HG03571 (cell line): ENCODE measurements around the gene CECR2.
"Not testable (repeated sequence)": the region's sequence is repeated elsewhere in the genome, so short reads cannot be mapped to it uniquely, and the experiment has no call there.

ENCODE experiments used
- ATAC-seq: cut with Tn5 transposase; IDR thresholded peaks from one replicate; pipeline ENCODE4 v1.9.1; 2021; ENCODE audit not compliant: unreplicated experiment

Gene CECR2

GRCh38 chr22:17566016-17566687 lies 196.9 kb downstream of the CECR2 start:
- ATAC-seq: not testable (repeated sequence)

- ATAC-seq: no peak
These were observed 197.5 kb downstream of the CECR2 start for GRCh38 chr22:17566776-17567175.

- no peak for ATAC-seq
These were observed 200.8 kb downstream of the CECR2 start for GRCh38 chr22:17569971-17570511.

GRCh38 chr22:17570851-17571631 lies 201.8 kb downstream of the CECR2 start:
- no peak for ATAC-seq

GRCh38 chr22:17575151-17575550 lies 205.9 kb downstream of the CECR2 start:
- ATAC-seq: no peak

GRCh38 chr22:17575681-17576080 lies 206.4 kb downstream of the CECR2 start:
- no peak for ATAC-seq

- ATAC-seq: no peak
These were observed 207.2 kb downstream of the CECR2 start for GRCh38 chr22:17576470-17576869.

- no peak for ATAC-seq
These were observed 209.0 kb downstream of the CECR2 start for GRCh38 chr22:17578136-17578754.

GRCh38 chr22:17579535-17579981 lies 210.3 kb downstream of the CECR2 start:
- ATAC-seq: no peak

GRCh38 chr22:17580441-17581031 lies 211.3 kb downstream of the CECR2 start:
- no peak for ATAC-seq

GRCh38 chr22:17581056-17581455 lies 211.8 kb downstream of the CECR2 start:
- no peak for ATAC-seq

- no peak for ATAC-seq
These were observed 212.4 kb downstream of the CECR2 start for GRCh38 chr22:17581631-17582030.

GRCh38 chr22:17583151-17583550 lies 213.9 kb downstream of the CECR2 start:
- no peak for ATAC-seq

- no peak for ATAC-seq
These were observed 217.7 kb downstream of the CECR2 start for GRCh38 chr22:17586831-17587440.

GRCh38 chr22:17587629-17588028 lies 218.4 kb downstream of the CECR2 start:
- ATAC-seq: no peak

- no peak for ATAC-seq
These were observed 219.3 kb downstream of the CECR2 start for GRCh38 chr22:17588606-17589005.

- ATAC-seq: no peak
These were observed 220.6 kb downstream of the CECR2 start for GRCh38 chr22:17589810-17590375.

GRCh38 chr22:17590586-17590985 lies 221.3 kb downstream of the CECR2 start:
- ATAC-seq: no peak

GRCh38 chr22:17592201-17592600 lies 222.9 kb downstream of the CECR2 start:
- ATAC-seq: no peak

- ATAC-seq: no peak
These were observed 227.0 kb downstream of the CECR2 start for GRCh38 chr22:17596226-17596625.

- no peak for ATAC-seq
These were observed 228.0 kb downstream of the CECR2 start for GRCh38 chr22:17597217-17597616.
